GM13976 (cell line): ENCODE results near the gene OTOA.
"Not testable (repeated sequence)": the region's sequence is repeated elsewhere in the genome, so short reads cannot be mapped to it uniquely, and the experiment has no call there.

Experiments used
- DNase-seq: peaks from one replicate; pipeline ENCODE4 v3.0.0; 2012; ENCODE audit warnings: low spot score
- in situ Hi-C: fragments of 300-500 bp; cut with MboI; formaldehyde crosslinking; loops from one replicate; pipeline ENCODE4 v1.12.0; 2022; ENCODE audit warnings: low sequenced_read_pairs, mixed read lengths, inconsistent platforms; ENCODE audit not compliant: unreplicated experiment
- TF ChIP-seq, protein P1 (sequence below): IDR thresholded peaks from 2 replicates; pipeline ENCODE4 v1.5.1; 2012; ENCODE audit warnings: borderline replicate concordance, mild to moderate bottlenecking; ENCODE audit not compliant: insufficient read depth; ENCODE audit errors: extremely low read depth, missing control alignments, control extremely low read depth

The OTOA gene

DNA sequence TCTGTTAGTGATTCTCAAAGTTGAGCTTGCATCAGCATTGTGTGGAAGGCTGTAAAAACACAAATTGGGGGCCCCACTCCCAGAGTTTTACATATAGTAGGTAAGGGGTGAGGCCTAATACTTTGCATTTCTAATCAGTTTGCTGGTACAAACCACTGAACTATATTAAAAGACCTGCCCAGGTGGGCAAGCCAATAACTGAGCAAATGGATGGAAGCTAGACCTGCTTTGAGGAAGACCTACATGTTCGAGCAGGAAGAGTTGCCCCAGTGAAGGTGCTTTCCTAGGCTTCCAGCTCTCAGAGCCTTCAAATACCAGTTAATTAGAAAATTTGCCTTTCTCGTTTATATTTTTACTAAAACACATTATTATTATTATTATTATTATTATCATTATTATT, 56.8 kb downstream of the OTOA start:
- TF ChIP-seq, protein P1, sequence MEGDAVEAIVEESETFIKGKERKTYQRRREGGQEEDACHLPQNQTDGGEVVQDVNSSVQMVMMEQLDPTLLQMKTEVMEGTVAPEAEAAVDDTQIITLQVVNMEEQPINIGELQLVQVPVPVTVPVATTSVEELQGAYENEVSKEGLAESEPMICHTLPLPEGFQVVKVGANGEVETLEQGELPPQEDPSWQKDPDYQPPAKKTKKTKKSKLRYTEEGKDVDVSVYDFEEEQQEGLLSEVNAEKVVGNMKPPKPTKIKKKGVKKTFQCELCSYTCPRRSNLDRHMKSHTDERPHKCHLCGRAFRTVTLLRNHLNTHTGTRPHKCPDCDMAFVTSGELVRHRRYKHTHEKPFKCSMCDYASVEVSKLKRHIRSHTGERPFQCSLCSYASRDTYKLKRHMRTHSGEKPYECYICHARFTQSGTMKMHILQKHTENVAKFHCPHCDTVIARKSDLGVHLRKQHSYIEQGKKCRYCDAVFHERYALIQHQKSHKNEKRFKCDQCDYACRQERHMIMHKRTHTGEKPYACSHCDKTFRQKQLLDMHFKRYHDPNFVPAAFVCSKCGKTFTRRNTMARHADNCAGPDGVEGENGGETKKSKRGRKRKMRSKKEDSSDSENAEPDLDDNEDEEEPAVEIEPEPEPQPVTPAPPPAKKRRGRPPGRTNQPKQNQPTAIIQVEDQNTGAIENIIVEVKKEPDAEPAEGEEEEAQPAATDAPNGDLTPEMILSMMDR = no peak
- in situ Hi-C loops = loop anchor here (25.0 kb wide), 1 partner anchor 133 kb away; the partner anchor contains the start of gene METTL9
- no peak for DNase-seq

DNA sequence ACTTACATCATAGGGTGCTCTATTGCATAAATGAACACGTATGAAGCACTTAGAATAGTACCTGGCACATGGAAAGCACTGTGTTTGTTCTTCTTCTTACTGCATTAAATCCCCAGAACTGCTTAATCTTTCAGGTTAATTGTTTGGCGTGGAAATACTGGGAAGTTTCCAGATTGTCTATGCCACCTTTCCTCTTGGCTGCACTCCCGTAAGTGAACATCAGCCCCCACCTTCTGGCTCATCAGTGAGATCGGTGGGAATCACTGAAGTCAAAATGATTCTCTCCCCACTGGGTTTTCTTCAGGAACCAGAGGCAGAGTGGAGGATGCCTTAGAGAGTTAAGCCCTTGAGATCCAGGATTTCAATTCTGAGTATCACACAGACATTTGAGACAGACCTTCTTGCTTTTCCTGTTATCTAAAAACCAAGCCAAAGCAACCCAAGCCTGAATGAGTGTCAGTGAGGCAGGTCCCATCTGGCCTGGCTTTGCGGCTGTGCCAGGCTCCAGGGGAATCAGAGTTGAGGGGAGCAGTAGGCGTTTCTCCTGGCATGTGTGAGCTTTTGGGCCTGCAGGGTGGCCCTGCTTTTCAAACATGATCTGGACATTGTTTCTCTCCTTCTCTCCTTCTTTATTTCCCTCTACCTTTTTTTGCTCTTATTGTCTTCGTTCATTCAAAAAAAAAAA, 59.1 kb downstream of the OTOA start:
- no peak for DNase-seq
- in situ Hi-C loops = loop anchor here (25.0 kb wide), 1 partner anchor 136 kb away; the partner anchor contains the start of gene METTL9
- TF ChIP-seq, protein P1 = no peak

DNA sequence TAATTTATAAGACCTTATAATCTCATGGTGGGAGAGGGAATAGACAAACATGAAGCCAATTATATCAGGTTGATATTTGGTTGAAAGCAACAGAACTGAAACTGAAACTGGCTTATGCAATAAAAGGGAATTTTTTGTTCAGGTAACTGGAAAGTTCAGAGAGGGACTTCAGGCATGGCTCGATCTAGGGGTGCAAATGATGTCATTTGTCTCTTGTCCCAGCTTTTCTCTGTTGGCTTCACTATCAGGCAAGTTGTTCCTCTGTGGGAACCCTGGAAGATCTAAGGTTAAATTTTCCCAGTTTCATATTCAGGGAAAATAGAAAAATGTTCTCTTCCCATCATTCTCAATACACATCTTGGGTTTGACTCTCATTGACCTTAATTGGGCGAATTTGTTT, 59.8 kb downstream of the OTOA start:
- no peak for DNase-seq
- in situ Hi-C loops = loop anchor here (25.0 kb wide), 1 partner anchor 136 kb away; the partner anchor contains the start of gene METTL9
- TF ChIP-seq, protein P1 = no peak

DNA sequence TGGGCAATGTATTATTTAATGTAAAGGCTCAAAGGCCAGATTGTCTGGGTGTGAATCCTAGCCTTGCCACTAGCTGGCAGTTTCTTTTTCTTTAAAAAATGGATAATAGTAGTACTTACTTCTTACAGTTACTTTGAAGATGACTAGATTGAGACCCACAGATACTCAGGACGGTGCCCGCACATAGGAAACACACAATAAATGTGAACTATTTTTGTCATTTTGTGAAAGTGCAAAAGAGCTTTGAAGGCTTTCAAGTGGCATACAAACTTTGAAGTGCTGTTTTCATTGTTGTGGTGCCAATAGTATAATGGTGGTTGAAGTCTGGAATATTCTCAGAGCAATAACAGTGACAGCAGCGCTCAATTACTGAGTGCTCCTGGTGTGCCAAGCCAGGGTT, 63.6 kb downstream of the OTOA start:
- TF ChIP-seq, protein P1 = no peak
- in situ Hi-C loops = no loop called here
- DNase-seq = peak; percentile 3

DNA sequence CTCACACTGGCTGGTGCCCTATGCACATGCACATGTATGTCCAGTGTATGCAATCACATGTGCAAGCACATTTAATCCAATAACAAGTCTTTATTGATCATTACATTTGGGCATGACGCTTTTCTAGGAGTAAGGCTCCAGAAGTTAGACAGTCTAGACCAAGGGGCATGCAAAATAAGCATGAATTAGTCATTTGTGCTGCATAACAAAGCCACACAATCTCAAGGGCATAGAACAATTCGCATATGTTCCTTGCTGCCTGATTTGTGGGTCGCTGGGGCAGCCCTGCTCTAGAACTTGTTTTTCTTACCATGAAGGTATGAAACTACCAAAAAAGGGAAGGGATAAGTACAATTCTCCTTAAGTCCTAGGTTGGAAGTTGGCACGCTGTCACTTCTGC, 67.5 kb downstream of the OTOA start:
- in situ Hi-C loops, DNase-seq: not testable (repeated sequence)

DNA sequence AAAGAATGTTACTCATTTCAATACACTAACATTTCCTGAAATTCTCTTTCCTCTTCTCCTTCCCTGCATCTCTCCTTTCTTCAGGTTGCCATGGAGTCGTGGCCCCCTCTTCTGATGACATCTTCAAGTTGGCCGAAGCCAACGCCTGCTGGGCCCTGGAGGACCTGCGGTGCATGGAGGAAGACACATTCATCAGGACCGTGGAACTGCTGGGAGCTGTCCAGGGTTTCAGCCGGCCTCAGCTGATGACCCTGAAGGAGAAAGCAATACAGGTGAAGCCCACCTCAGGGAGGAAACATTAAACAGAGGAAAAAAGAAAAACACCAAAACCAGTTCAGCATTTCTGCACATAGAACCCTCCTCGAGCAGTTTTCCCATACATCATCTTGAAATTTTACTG, 76.9 kb downstream of the OTOA start:
- in situ Hi-C loops, DNase-seq: not testable (repeated sequence)

DNA sequence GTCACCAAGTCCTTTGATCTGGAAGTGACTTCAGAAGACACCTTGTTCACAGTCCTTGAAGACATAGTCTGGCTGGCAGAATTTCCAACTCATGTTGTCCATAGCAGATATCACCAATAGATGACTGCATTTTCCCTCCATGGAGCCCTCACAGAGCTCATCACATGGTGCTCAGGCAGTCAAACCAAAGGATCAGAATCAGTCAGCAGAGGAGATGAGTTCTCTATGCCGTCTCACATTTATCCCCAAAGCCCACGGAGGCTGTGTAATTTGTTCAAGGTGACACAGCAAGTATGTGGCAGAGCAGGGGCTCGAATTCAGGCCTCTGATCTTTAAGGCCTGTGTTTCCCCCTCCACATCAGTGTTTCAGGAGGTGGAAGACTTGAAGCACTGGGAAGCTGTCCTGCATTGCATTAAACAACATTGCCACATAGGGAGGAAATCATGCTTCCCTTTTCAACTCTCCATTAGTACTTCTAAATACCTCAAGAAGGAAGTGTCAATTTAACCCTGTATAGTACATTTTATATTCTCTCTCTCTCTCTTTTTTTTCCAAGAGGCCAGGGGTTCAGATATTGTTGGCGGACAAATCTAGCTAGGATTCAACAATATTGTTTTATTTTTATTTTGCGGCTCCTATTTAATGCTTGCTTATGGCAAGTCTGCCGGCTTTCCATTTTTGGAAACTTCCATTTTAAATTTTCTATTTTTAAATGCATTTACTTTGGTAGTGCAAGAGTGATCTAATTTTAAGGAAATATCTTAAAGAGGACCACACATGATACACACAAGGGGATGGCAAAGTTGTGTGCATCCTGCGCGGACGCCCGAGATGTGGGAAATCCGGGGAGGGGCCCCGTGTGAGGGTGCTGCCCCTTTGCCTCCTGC, 92.7 kb downstream of the OTOA start:
- in situ Hi-C loops, DNase-seq: not testable (repeated sequence)

DNA sequence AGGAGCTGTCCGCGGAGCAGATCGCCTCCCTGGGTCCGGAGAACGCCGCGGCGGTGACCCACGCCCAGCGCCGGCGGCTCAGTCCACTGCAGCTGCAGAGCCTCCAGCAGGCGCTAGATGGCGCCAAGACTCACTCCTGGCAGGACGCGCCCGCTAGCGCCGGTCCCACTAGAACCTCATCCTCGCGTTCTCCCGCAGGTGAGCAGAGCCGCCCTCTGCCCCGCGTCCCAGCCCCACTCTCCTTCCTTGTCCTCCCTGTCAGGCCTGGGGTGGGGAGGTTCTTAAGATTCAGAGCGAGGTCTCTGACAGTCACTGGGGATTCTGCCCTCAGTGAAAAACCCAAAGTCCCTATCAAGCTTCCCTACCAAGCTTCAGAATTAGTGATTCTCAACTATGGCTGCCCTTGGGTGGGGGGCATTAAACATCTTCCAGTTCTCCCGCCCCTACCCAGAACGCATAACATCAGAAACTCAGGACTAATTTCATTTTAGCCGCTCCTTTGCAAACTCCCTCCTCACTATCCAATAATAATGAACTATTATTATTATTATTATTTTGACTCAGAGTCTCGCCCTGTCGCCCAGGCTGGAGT, 93.4 kb downstream of the OTOA start:
- DNase-seq, in situ Hi-C loops: not testable (repeated sequence)

DNA sequence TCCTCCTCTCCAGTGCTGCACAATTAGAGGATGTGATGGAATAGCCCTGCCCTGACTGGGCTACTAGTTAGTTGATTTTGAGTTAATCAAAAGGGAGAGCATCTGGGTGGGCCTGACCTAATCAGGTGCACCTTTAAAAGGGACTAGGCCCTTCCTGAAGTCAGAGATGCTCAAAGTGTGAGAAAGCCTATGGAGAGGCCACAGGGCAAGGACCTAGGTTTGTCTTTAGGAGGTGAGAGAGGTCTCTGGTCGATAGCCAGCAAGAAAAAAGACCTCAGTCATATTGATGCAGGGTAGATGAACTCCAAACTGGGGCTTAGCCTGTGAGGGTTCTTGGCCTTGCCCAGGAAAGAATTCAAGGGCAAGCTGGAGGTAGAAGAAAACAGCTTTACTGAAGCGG, 104.5 kb downstream of the OTOA start:
- in situ Hi-C loops, DNase-seq: not testable (repeated sequence)

DNA sequence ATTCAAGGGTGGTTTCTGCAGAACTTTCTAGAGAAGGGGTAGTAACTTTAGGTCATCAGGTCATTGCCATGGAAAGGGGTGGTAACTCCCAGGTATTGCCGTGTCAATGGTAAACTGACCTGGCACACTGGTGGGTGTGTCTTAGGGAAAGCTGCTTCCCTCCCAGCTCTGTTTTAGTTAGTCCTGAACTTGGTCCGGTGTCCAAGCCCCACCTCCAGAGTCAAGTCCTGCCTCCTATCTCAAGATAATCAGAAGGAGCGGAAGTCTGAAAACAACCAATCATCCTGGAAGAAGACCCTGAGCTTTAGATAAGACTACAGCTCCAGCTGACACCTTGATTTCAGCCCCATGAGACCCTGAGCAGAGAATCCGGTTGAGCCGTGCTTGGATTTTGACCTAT, 105.0 kb downstream of the OTOA start:
- DNase-seq, in situ Hi-C loops: not testable (repeated sequence)

DNA sequence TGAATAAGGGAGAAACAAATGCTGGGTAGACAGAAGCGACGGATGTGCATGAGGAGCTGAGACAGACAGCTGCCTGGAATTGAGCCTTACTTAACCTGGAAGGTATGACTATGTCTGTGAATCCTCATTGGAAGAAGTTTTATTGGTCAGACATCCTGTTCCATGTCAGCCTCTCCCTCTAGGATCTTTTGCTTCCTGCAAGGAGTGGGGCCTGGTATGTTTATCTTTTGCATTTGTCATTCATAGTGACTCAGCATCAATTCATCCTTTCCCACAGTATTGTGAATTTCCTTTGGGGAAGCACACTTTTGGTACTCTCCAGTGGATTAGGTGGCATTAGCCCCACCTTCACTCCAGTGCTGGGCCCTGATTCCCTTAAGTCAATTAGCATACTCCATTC, 105.5 kb downstream of the OTOA start:
- in situ Hi-C loops, DNase-seq: not testable (repeated sequence)

DNA sequence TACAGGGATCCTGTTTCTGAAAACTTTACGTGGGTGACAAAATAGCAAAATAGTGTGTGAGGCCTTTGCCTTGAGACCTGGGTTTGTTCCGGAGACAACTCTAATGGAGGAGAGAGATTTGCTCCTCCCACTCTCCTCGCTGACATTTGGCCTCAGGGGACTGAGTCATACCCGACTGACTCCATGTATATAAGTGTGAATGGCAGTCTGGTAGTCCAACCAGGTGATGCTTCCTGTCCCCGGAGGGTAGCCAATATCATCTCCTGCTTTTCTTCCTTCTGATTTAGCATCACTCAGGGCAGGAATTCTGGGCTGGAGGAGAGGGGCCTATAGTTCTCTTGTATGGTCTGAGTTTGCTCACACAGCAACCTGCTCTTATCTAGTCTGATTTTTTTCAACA, 106.8 kb downstream of the OTOA start:
- in situ Hi-C loops, DNase-seq: not testable (repeated sequence)
